Kidney (tissue), 14 donors: ENCODE data around the gene CAPSL. TPM values are rescaled to one million over a fixed set of nuclear protein-coding genes. Genes with fewer than 3 reads are reported as not detected.
"Not testable (repeated sequence)": the region's sequence is repeated elsewhere in the genome, so short reads cannot be mapped to it uniquely, and the experiment has no call there.

Experiments used
- DNase-seq, 5 donors: peaks; one replicate each; pipeline ENCODE4 v3.0.0-alpha.2; 2013 to 2020
- FAIRE-seq: peaks from 2 replicates; lab custom pipeline; 2012; peaks lifted over from hg19 to GRCh38; lab: Jason Lieb, UNC
- H3K27ac ChIP-seq, 2 donors: one replicate each; pipeline ENCODE4 v1.7.0; 2013; ENCODE audit warnings: low read depth in 2 of 2, low read length in 2 of 2, inconsistent platforms in 1 of 2
- H3K27me3 ChIP-seq: one replicate; pipeline ENCODE4 v1.7.1; 2013; ENCODE audit warnings: low read length, inconsistent platforms; ENCODE audit not compliant: control insufficient read depth, insufficient read depth
- H3K36me3 ChIP-seq, 3 donors: one replicate each; pipeline versions ENCODE4 v1.7.0 to v1.7.1; 2013; ENCODE audit warnings: low read length in 3 of 3, control low read depth in 1 of 3, inconsistent platforms in 1 of 3; ENCODE audit not compliant: insufficient read depth in 3 of 3, control insufficient read depth in 2 of 3
- H3K4me1 ChIP-seq, 3 donors: one replicate each; pipeline versions ENCODE4 v1.7.0 to v1.7.1; 2013; ENCODE audit warnings: low read length in 3 of 3, inconsistent platforms in 1 of 3, low read depth in 1 of 3; ENCODE audit not compliant: control insufficient read depth in 2 of 3, insufficient read depth in 2 of 3
- H3K4me3 ChIP-seq, 3 donors: one replicate each; pipeline versions ENCODE4 v1.7.0 to v1.8.1; 2013; ENCODE audit warnings: low read length in 3 of 3, control low read depth in 1 of 3, inconsistent platforms in 1 of 3
- H3K9ac ChIP-seq, 3 donors: one replicate each; pipeline versions ENCODE4 v1.7.0 to v1.7.1; 2013; ENCODE audit warnings: low read length in 3 of 3, control low read depth in 1 of 3, inconsistent platforms in 1 of 3
- H3K9me3 ChIP-seq, 3 donors: one replicate each; pipeline versions ENCODE4 v1.7.0 to v1.7.1; 2013; ENCODE audit warnings: low read length in 3 of 3, control low read depth in 1 of 3, inconsistent platforms in 1 of 3; ENCODE audit not compliant: control insufficient read depth in 2 of 3, insufficient read depth in 1 of 3
- CTCF ChIP-seq: IDR thresholded peaks from 3 replicates; pipeline ENCODE4 v1.5.1; 2012; ENCODE audit warnings: mild to moderate bottlenecking, moderate library complexity, borderline replicate concordance; ENCODE audit not compliant: insufficient read depth; ENCODE audit errors: extremely low read depth
- intact Hi-C: fragments of 100-400 bp; cut with DNase I; formaldehyde crosslinking; loops from one replicate; pipeline ENCODE4 v1.11.1; 2022
- polyA plus RNA-seq: library from polyadenylated mRNA; stranded (reverse); fragments of 350-450 nt; fragmentation: Illumina TruSeq; extraction: RNeasy Lipid Tissue Mini Kit (QIAGEN cat#74804); gene quantifications from one replicate; pipeline ENCODE4 v1.2.3, GENCODE V29; 2014; ENCODE audit warnings: low read depth, low replicate concordance; ENCODE audit not compliant: insufficient read depth
- total RNA-seq: library from RNA; stranded (reverse); fragmentation: NEBNext Ultra II Directional; extraction: Animal tissue kit (Norgen Biotek cat#: 25700); gene quantifications from one replicate; pipeline ENCODE4 v1.2.1, GENCODE V29; 2021
- donor health status: control.
- donor health status: control.
- donor health status: control.
- donor health status: control.
- donor health status: control.
- donor health status: DM: yes; HTN: yes; CAD: no.
- donor health status: Normal renal cell carcinoma (clear cell type).

The CAPSL gene
- total and polyA plus RNA-seq, 2 donors from 2014 or later = 1.9 to 4.3 TPM

GRCh38 chr5:35857606-35858205, 80.7 kb downstream of the CAPSL start:
- no peak for TF ChIP-seq CTCF
- DNase-seq (peak in 2 of 5 donors; percentile 15 to 19), FAIRE-seq (no peak)
- Histone ChIP-seq H3K36me3 (no peaks in the 10 kb centered on the region), H3K4me1 (peaks cover 0 to 2% (median 0%) of the 10 kb centered on the region in 3 donors), H3K9me3 (no peaks in the 10 kb centered on the region), H3K9ac (no peak overlapping the region), H3K27ac (no peak overlapping the region), H3K4me3 (no peak overlapping the region), H3K27me3 (no peaks in the 10 kb centered on the region)
- intact Hi-C loops = no loop called here

- H3K4me3 ChIP-seq = no peak within 1 kb of the TSS
- H3K27ac ChIP-seq = no peak within 1 kb of the TSS
- H3K27me3 ChIP-seq = no peaks in the 10 kb centered on the region
- H3K9ac ChIP-seq = no peak within 1 kb of the TSS
- no peak for DNase-seq
- H3K9me3 ChIP-seq = no peaks in the 10 kb centered on the region
- no peaks in the 10 kb centered on the region for H3K36me3 ChIP-seq
- no peak for FAIRE-seq
- no peak for TF ChIP-seq CTCF
- intact Hi-C loops = no loop called here
- H3K4me1 ChIP-seq = peaks cover 0 to 2% (median 0%) of the 10 kb centered on the region in 3 donors
These were observed 81.6 kb downstream of the CAPSL start, which contains the start of gene IL7R for GRCh38 chr5:35856765-35857351. IL7R (plus strand) TSS chr5:35856891; CDS start chr5:35856978, 87 bp downstream.

- H3K27ac ChIP-seq = not testable (repeated sequence)
These were observed 82.1 kb downstream of the CAPSL start for GRCh38 chr5:35856186-35856764.

GRCh38 chr5:35855187-35855586, 83.2 kb downstream of the CAPSL start:
- peaks cover 0 to 2% (median 0%) of the 10 kb centered on the region in 3 donors for H3K4me1 ChIP-seq
- H3K27ac ChIP-seq = no peak overlapping the region
- no peak for DNase-seq
- no peaks in the 10 kb centered on the region for H3K27me3 ChIP-seq
- no peak overlapping the region for H3K9ac ChIP-seq
- FAIRE-seq = no peak
- no peak overlapping the region for H3K4me3 ChIP-seq
- no peak for TF ChIP-seq CTCF
- H3K9me3 ChIP-seq = no peaks in the 10 kb centered on the region
- intact Hi-C loops = no loop called here
- H3K36me3 ChIP-seq = no peaks in the 10 kb centered on the region

More at GRCh38 chr5:35856186-35856764, 82.1 kb downstream of the CAPSL start:
- H3K36me3 ChIP-seq, H3K9ac ChIP-seq, H3K9me3 ChIP-seq, FAIRE-seq, intact Hi-C loops, H3K27me3 ChIP-seq, H3K4me1 ChIP-seq, H3K4me3 ChIP-seq, DNase-seq: not testable (repeated sequence)
